Measurements from ENCODE around the gene SAMD4A.

Gene SAMD4A

DNA sequence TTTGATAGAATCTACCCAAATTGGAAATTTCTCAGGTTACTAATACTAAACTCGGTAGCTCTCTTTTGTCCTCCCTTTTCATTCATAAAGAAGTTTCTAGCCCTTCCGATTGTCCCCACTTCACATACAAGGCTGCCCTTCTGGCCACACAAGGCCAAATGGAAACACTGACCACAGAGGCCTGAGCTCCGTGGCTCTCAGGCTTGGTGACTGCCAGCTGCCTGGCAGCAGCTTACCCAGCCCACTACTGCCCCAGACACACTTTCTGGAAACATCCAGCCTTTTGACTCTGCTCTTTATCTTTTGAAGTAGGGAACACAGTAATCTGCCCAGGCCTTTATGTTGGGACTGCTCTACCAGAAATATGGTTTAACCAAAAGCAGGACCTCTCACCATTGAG is 168.5 kb downstream of the SAMD4A start:
- TF ChIP-seq, protein P1, sequence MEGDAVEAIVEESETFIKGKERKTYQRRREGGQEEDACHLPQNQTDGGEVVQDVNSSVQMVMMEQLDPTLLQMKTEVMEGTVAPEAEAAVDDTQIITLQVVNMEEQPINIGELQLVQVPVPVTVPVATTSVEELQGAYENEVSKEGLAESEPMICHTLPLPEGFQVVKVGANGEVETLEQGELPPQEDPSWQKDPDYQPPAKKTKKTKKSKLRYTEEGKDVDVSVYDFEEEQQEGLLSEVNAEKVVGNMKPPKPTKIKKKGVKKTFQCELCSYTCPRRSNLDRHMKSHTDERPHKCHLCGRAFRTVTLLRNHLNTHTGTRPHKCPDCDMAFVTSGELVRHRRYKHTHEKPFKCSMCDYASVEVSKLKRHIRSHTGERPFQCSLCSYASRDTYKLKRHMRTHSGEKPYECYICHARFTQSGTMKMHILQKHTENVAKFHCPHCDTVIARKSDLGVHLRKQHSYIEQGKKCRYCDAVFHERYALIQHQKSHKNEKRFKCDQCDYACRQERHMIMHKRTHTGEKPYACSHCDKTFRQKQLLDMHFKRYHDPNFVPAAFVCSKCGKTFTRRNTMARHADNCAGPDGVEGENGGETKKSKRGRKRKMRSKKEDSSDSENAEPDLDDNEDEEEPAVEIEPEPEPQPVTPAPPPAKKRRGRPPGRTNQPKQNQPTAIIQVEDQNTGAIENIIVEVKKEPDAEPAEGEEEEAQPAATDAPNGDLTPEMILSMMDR (IDR thresholded peaks at IDR 0.05; ENCODE audit: low read depth, low read length), result no peak
- no peak overlapping the region for H3K4me3 ChIP-seq (replicated peaks in 1 of 2; ENCODE audit: low read depth in 2 of 2, low read length in 2 of 2)
- no peak for DNase-seq (ENCODE audit: low read depth in 2 of 2)

DNA sequence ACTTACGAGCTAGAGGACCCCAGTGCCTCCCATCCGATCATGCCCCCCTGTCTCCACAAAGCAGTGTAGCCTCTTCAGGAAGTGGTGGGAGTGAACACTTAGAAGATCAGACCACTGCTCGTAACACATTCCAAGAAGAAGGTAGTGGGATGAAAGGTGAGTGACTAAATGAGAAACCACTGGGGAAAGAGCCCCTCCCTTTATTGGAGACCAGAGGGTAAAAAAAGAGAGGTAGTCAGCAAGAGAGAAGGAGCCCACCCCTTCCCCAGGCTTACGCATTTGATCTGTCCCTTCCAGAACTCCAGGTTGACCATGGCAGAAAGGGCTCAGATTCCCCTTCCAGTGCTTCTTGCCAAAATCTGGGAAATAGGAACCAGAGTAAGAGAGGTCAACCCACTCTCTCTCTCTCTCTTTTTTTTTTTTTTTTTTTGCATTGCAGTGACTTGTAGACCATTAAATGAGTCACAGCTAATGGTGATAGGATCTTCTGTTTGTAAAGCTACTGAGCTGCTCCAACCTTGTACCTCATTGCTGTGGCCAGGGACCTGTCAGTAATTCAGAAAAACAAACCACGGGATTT is 170.3 kb downstream of the SAMD4A start:
- TF ChIP-seq, protein P1 (IDR thresholded peaks at IDR 0.05; ENCODE audit: low read depth, low read length), result no peak
- DNase-seq (ENCODE audit: low read depth in 2 of 2), result peak; percentile 57 to 74
- no peak overlapping the region for H3K4me3 ChIP-seq (replicated peaks in 1 of 2; ENCODE audit: low read depth in 2 of 2, low read length in 2 of 2)

DNA sequence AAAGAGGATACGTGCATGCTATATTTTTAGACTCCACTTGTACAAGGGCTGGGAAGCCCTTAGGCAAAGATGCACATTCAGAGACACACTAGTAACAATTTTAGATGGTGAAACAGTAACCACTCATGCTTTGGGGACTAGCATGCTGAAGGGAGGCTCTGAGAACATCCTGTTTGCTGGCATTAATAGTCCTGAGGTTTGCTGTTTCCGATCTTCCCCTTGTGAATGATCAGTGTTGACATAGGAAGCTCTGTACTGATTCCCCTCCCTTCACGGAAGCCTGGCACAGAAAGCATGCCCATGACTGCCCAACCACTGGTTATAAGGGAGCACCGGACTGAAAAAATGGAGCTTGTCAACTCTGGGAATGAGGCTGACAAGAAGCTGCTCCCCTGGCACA is 171.1 kb downstream of the SAMD4A start:
- H3K4me3 ChIP-seq (replicated peaks in 1 of 2; ENCODE audit: low read depth in 2 of 2, low read length in 2 of 2), result no peak overlapping the region
- TF ChIP-seq, protein P1 (IDR thresholded peaks at IDR 0.05; ENCODE audit: low read depth, low read length), result no peak
- no peak for DNase-seq (ENCODE audit: low read depth in 2 of 2)

DNA sequence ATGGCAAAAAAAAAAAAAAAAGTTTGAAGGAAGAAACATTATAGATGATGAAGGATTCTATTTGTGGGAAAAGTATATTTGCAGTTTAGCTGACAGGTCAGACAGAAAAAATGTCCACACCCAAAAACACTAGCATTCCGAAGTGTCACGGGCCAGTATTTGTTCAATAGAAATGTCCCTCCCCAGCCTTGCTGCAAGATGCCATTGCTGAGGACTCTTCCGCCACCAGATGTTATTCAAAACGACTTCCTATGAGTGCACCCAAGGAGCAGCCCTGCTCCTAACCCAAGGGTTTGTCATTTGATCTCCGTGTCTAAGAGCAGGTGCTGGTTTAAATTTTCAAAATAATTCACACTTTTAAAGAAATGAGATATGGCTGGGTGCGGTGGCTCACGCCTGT is 172.6 kb downstream of the SAMD4A start:
- H3K4me3 ChIP-seq (replicated peaks in 1 of 2; ENCODE audit: low read depth in 2 of 2, low read length in 2 of 2), result no peak overlapping the region
- TF ChIP-seq, protein P1 (IDR thresholded peaks at IDR 0.05; ENCODE audit: low read depth, low read length), result no peak
- no peak for DNase-seq (ENCODE audit: low read depth in 2 of 2)

DNA sequence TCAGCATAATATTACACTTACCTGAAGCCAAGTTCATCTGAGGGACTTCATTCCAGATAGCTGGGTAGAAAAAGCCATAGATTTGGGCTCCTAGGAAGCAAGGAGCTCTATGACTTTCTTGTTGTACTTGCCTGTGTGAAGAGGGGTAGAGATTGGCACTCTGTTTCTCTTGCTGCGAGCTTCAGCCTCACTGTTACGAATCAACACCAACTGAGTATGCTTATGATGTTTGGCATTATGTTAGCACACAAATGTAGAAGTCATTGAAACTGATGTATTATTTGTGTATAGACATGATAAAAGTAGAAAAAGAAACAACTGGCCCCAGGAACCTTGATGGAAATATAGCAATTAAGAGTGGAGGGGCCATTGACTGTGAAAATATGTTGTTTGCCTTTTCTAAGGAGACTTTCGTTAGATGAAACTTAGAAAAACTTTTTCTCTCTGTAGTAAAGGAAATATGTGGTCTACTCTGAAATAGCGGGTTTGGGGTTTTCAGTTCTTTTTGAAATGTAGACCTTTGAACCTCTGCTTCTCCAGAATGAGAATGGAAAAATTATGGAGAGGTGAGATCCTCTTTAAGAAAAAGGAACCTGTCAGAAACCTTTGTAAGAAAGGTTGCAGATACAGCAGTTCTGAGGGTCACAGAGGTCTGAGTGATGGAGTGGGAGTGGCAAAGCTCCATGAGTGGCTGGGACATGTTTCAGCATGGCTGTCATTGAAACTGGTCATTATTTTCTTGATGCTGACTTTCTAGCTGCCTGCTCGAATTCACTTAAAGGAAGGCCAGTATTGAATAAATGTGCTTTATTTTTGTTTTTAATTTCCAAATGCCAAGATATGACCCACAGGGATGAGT is 175.8 kb downstream of the SAMD4A start:
- TF ChIP-seq, protein P1 (IDR thresholded peaks at IDR 0.05; ENCODE audit: low read depth, low read length), result no peak
- H3K4me3 ChIP-seq (replicated peaks in 1 of 2; ENCODE audit: low read depth in 2 of 2, low read length in 2 of 2), result no peak overlapping the region
- no peak for DNase-seq (ENCODE audit: low read depth in 2 of 2)

DNA sequence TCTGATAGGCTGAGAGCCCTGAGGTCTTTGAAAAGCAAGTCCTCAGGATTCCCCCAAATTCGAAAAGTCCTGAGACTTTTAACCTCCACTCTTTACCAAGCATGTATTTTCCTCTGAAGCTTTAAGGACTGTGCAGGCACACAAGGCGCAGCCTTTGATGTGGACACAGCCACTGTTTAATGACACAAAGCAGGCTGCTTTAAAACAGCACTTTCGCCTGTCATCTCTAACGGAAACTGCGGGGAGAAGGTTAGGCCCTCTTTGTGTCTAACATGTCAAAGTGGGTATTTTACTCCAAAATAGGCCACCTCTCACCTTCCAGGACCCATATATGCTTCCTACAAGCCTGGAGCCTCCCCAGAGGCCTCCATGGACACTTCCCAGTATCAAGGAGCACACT is 176.5 kb downstream of the SAMD4A start:
- TF ChIP-seq, protein P1 (IDR thresholded peaks at IDR 0.05; ENCODE audit: low read depth, low read length), result no peak
- no peak for DNase-seq (ENCODE audit: low read depth in 2 of 2)
- H3K4me3 ChIP-seq (replicated peaks in 1 of 2; ENCODE audit: low read depth in 2 of 2, low read length in 2 of 2), result no peak overlapping the region
